ENCODE measurements around the gene PEBP1. TPM values are rescaled to one million over a fixed set of nuclear protein-coding genes. Genes with fewer than 3 reads are reported as not detected.

Gene PEBP1
- total RNA-seq, 3 donors from 2014 or later = 122 to 212 (median 189) TPM

DNA sequence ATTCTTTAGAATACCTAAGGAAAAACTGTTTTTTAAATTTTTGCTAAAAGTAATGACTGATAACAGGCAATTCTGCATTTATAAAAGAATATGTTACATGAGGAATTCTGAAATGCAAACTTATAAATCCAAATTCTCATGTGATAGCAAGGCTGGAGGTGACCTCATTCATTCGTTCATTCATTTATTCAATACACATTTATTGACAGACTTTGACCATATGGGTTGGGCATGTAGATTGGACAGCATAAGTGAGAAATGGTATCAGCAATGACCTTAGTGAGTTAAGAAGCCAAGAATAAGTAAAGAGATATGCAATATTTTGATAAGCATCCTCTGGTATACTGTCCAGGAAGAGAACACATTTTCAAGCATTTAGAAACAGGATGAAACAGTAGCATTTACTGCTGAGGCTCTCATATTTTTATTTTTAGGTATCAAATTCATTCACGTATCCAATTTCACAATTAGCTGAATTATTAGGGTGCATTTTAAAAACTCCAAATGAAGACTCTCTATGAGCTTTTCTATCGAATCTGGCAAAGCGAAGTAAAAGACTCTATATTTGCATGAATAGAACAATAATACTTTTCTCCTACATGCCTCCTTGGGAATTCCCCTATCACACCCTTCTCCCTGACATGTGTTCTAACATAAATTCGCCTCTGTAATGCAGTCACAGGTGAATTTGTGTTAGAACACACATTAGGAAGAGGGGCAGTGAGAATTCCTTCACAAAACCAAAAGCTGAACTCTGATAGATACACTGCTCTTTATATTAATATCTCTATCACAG, 49.9 kb downstream of the PEBP1 start:
- no peak overlapping the region for H3K4me3 ChIP-seq
- no peak for DNase-seq
- intact Hi-C loops (cut with DNase I, micrococcal nuclease) = loop anchor here in 1 of 2 donors (10.0 kb wide), 1 partner anchor 189 kb away; the partner anchor contains the start of genes SUDS3 and TAOK3
- H3K36me3 ChIP-seq (ENCODE audit: low read depth) = no peaks in the 10 kb centered on the region
- H3K9me3 ChIP-seq = no peaks in the 10 kb centered on the region
- peak; percentile 28 for ATAC-seq
- H3K4me1 ChIP-seq (ENCODE audit: low read depth) = peaks cover 7% of the 10 kb centered on the region
- TF ChIP-seq, protein P1, sequence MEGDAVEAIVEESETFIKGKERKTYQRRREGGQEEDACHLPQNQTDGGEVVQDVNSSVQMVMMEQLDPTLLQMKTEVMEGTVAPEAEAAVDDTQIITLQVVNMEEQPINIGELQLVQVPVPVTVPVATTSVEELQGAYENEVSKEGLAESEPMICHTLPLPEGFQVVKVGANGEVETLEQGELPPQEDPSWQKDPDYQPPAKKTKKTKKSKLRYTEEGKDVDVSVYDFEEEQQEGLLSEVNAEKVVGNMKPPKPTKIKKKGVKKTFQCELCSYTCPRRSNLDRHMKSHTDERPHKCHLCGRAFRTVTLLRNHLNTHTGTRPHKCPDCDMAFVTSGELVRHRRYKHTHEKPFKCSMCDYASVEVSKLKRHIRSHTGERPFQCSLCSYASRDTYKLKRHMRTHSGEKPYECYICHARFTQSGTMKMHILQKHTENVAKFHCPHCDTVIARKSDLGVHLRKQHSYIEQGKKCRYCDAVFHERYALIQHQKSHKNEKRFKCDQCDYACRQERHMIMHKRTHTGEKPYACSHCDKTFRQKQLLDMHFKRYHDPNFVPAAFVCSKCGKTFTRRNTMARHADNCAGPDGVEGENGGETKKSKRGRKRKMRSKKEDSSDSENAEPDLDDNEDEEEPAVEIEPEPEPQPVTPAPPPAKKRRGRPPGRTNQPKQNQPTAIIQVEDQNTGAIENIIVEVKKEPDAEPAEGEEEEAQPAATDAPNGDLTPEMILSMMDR (IDR thresholded peaks at IDR 0.05) = no peak

DNA sequence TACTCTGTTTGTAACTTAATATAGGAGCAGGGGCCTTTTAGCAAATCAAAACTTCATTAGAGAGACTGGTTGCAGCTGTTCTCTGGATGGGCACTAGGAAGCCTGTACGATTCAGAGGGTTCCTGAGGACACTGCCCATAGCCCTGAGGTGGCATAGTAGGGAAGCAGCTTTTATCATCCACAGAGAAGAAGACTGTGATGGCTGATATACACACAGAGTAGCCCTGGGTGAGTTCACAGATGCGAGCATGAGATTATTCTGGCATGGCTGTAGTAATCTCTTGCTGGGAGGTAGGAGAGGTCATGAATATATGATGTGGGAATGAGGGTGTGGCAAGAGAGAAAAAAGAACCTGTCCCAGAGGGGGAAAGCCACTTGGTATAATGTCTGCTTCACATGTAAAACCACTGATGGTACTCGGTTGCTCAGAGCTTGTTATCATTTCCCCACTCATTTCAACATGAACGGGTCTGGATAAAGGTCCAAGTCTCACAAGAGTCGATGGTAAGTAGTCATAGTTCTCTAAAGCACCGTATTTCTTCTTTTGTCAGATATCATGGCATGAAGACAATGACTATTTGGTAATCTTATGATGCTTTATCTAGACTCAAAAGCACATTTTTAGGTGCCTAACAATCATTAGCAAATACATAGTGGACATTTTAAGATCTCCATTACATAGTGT, 52.0 kb downstream of the PEBP1 start:
- DNase-seq (no peak), ATAC-seq (no peak)
- intact Hi-C loops (cut with DNase I, micrococcal nuclease) = loop anchor here in 1 of 2 donors (10.0 kb wide), 1 partner anchor 187 kb away; the partner anchor contains the start of genes SUDS3 and TAOK3
- H3K4me1 ChIP-seq (ENCODE audit: low read depth) = peaks cover 7% of the 10 kb centered on the region
- TF ChIP-seq, protein P1 (IDR thresholded peaks at IDR 0.05) = no peak
- no peaks in the 10 kb centered on the region for H3K36me3 ChIP-seq (ENCODE audit: low read depth)
- no peaks in the 10 kb centered on the region for H3K9me3 ChIP-seq
- H3K4me3 ChIP-seq = no peak overlapping the region

DNA sequence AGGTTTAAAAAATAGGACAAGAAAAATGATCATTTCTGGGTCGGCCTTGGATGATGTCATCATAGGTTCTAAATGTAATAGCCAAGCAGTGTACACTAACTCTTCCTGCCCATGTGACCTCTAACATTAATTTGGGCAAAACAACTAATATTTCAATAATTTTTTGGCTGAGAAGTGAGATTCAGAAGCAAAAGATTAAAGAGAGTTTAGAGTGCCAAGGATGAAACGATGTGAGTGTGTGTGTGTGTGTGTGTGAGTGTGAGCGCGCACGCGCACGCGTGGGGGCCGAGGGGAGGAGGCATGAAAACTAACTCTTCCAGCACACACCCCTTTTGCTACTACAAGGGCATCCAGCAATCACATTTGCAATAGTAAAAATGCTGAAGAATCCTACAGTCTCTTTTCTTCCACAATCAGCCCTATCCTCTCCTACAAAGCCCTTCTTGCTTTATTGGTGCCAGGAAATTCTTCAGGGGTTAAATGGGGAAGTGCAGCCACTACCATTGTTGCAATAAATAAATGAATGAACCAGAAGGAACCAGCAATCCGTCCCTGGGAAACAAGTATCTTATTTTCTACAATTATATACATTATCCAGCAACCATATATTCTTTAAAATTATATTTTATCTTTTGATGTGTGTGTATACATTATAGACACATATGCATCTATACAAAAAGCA, 52.9 kb downstream of the PEBP1 start:
- ATAC-seq = no peak

DNA sequence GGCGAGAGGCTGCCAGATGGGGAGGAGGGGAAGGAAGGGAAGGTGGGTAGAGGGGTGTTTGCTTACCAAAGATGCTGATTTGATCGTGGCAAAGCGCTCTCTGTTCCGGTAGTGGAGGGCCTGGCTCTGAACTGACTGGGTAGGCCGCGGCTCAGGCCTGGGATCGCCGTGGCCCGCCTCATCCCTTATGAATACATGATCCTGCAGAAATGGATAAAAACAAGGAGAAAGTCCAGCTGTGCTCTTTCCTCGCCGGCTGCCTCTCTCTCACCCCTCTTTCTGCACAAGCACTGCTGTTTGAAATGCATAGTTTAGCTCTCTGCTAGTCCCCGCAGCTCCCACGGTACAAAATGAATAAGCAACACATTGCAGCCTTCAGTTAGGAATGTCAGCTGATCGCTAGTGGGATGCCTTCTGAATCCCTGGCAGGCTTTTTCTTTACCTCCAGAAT, 53.8 kb downstream of the PEBP1 start:
- no peak for ATAC-seq
- H3K4me3 ChIP-seq = no peak overlapping the region
- TF ChIP-seq, protein P1 (IDR thresholded peaks at IDR 0.05) = no peak
- intact Hi-C loops (cut with DNase I, micrococcal nuclease) = loop anchor here in 1 of 2 donors (10.0 kb wide), 1 partner anchor 185 kb away; the partner anchor contains the start of genes SUDS3 and TAOK3
- H3K36me3 ChIP-seq (ENCODE audit: low read depth) = no peaks in the 10 kb centered on the region
- no peaks in the 10 kb centered on the region for H3K9me3 ChIP-seq
- H3K4me1 ChIP-seq (ENCODE audit: low read depth) = peaks cover 7% of the 10 kb centered on the region
- no peak for DNase-seq

More for the DNA sequence above, 52.9 kb downstream of the PEBP1 start:
- H3K4me3 ChIP-seq = no peak overlapping the region
- intact Hi-C loops (cut with DNase I, micrococcal nuclease) = loop anchor here in 1 of 2 donors (10.0 kb wide), 1 partner anchor 186 kb away; the partner anchor contains the start of genes SUDS3 and TAOK3
- TF ChIP-seq, protein P1 (IDR thresholded peaks at IDR 0.05) = no peak
- H3K4me1 ChIP-seq (ENCODE audit: low read depth) = peaks cover 7% of the 10 kb centered on the region
- no peak for DNase-seq
- no peaks in the 10 kb centered on the region for H3K9me3 ChIP-seq
- H3K36me3 ChIP-seq (ENCODE audit: low read depth) = no peaks in the 10 kb centered on the region

DNA sequence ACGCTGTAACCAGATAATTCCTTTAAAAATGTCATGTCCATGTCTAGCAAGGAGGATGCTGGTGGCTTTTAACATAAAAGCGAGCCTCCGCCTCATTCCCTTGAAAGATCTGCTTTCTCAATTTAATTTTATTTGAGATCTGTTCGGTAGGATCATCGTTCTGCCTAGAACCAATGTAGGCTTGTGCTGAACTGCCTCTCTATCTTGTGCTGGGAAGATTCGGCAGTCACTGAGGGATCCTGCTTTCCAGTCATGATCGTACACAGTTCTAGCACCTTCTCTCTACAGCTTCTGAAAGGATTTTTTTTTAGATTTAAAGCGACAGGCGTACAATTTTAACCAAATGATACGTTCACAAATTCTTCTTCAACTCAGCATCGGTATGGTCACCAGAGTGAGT, 54.3 kb downstream of the PEBP1 start:
- peaks cover 7% of the 10 kb centered on the region for H3K4me1 ChIP-seq (ENCODE audit: low read depth)
- TF ChIP-seq, protein P1 (IDR thresholded peaks at IDR 0.05) = no peak
- intact Hi-C loops (cut with DNase I, micrococcal nuclease) = no loop called here
- no peaks in the 10 kb centered on the region for H3K9me3 ChIP-seq
- DNase-seq (no peak), ATAC-seq (no peak)
- H3K4me3 ChIP-seq = no peak overlapping the region
- no peaks in the 10 kb centered on the region for H3K36me3 ChIP-seq (ENCODE audit: low read depth)

Data from mucosa of descending colon (tissue), 3 donors.